ENCODE measurements around the gene MPST.

DNA sequence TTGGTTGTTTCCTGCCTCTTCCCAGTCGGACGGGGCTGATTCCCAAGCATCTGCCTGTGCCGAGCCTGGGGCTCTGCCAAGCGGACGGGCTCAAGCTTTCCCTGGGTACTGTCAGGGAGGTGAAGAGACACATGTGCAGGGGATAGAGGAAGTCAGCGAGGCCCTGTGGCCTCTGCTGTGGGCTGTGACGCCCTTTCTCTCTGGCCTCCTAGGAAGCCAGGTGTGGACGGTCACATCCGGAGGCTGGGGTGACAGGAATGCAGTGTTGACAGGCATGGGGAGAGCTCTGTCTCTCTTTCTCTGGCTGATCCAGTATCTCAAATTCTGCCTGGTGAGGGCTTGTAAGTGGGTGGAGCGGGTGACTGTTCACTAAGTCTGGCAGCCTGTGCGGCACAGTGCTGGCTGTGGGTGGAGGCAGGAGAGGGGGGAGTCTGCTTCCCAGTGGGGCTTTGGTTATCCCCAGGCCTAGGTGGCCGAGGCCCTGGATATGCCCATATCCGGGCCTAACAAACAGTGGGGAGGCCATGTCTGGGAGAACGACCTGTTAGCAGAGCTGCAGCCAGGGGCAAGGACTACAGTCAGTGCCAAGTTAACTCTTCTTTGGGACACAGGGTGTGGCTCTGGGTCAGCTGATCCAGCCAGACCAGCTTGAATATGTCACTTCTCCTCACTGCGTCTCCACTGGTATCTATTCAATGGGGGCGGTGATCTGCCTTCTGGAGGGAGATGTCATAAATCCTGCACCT, 33.9 kb downstream of the MPST start:
- TF ChIP-seq POLR2A (IDR thresholded peaks at IDR 0.05), result no peak
- TF ChIP-seq, protein P1, sequence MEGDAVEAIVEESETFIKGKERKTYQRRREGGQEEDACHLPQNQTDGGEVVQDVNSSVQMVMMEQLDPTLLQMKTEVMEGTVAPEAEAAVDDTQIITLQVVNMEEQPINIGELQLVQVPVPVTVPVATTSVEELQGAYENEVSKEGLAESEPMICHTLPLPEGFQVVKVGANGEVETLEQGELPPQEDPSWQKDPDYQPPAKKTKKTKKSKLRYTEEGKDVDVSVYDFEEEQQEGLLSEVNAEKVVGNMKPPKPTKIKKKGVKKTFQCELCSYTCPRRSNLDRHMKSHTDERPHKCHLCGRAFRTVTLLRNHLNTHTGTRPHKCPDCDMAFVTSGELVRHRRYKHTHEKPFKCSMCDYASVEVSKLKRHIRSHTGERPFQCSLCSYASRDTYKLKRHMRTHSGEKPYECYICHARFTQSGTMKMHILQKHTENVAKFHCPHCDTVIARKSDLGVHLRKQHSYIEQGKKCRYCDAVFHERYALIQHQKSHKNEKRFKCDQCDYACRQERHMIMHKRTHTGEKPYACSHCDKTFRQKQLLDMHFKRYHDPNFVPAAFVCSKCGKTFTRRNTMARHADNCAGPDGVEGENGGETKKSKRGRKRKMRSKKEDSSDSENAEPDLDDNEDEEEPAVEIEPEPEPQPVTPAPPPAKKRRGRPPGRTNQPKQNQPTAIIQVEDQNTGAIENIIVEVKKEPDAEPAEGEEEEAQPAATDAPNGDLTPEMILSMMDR (IDR thresholded peaks at IDR 0.05), result no peak

Measured in adrenal gland (tissue), 5 donors.